Dendritic cell treated with granulocyte-macrophage colony-stimulating factor and Interleukin-4, amounts not matched to agents 40 ng/mL and 50 ng/mL, for 4 days (primary cell): ENCODE measurements around the gene EPHB3.

Experiments used
- H3K27ac Mint-ChIP-seq: one replicate; pipeline ENCODE4 v1.8.0; 2022; ENCODE audit warnings: mild to moderate bottlenecking, mixed read lengths
- H3K27me3 Mint-ChIP-seq: one replicate; pipeline ENCODE4 v1.8.0; 2022; ENCODE audit warnings: mild to moderate bottlenecking, mixed read lengths
- H3K36me3 Mint-ChIP-seq: one replicate; pipeline ENCODE4 v1.8.0; 2022; ENCODE audit warnings: low read depth, mixed read lengths
- H3K4me1 Mint-ChIP-seq: one replicate; pipeline ENCODE4 v1.8.0; 2022; ENCODE audit warnings: low read depth, mixed read lengths
- H3K4me3 Mint-ChIP-seq: one replicate; pipeline ENCODE4 v1.8.0; 2022; ENCODE audit warnings: mild to moderate bottlenecking, moderate library complexity, mixed read lengths
- H3K9me3 Mint-ChIP-seq: one replicate; pipeline ENCODE4 v1.8.0; 2022; ENCODE audit warnings: mixed read lengths
- intact Hi-C: fragments of 100-400 bp; cut with micrococcal nuclease; formaldehyde crosslinking; loops from one replicate; pipeline ENCODE4 v1.15.0; 2022

The EPHB3 gene

DNA sequence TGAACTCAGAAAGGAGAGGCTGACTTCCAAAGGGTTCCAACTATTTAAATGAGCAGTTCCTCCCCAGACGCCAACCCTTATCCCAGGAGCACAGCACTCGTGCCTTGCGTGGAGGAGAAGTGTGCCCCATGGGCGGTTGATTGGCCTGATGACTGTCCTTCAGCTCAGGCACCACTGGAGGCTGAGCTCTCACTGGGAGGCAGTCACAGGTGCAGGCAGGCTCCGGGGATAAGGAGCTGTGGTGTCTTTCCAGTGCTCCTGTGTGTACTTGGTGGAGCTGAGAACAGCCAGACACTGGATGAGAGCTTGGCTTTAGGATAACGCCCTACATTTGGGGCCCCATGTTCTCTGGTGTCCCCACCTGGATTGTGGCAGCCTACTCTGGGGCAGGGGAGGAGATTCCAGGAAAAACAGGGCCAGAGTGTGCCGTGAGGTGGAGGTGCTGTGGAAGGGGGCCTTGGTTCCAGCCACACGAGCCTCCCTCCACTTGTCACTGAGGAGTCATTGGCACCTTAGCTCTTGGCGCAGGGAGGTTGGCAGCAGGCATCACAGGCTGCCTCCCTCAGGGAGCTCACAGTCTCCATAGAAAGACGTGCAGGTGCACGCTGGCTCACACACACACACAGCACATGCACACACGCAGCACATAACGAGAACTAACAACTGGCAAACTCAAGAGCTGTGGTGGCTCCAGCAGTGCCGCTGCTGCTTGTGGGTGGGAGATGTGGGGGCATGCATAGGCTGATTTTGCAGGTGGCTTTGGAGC lies 22.7 kb upstream of the EPHB3 start:
- Mint-ChIP-seq H3K4me3 (no peak overlapping the region), H3K4me1 (peaks cover 22% of the 10 kb centered on the region)

DNA sequence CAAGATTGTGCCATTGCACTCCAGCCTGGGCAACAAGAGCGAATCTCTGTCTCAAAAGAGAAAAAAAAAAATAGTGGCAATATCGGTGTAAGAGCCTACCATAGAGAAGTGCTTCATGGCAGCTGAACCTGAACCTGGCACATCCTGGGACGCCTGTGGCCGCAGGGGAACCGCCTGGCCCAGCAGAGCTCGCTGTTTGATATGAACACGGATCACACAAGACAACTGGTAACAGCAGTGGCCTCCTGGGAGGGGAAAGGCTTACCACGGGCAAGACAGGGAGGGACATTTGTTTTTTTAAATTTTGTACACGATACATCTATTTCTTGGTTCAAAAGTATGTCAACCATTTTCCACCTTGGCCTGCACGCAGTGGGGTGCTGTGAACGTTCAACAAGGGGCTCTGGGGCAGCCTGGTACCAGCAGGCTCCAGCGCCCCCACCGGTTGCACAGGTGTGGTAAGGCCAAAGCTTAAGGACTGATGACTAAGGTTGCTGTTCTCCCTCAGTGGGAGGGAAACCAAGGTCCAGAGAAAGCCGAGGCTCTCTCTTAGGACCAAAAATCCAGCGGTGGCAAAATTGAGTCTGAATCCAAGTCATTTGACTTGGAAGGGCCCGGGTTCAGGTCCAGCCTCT lies 21.7 kb upstream of the EPHB3 start:
- H3K27me3 Mint-ChIP-seq = peaks cover 53% of the 10 kb centered on the region
- no peaks in the 10 kb centered on the region for H3K9me3 Mint-ChIP-seq
- H3K4me1 Mint-ChIP-seq = peaks cover 30% of the 10 kb centered on the region
- intact Hi-C loops = no loop called here
- no peak overlapping the region for H3K27ac Mint-ChIP-seq
- H3K36me3 Mint-ChIP-seq = no peaks in the 10 kb centered on the region
- no peak overlapping the region for H3K4me3 Mint-ChIP-seq

More for the DNA sequence above, 22.7 kb upstream of the EPHB3 start:
- H3K9me3 Mint-ChIP-seq = no peaks in the 10 kb centered on the region
- H3K27me3 Mint-ChIP-seq = peaks cover 59% of the 10 kb centered on the region
- H3K36me3 Mint-ChIP-seq = no peaks in the 10 kb centered on the region
- intact Hi-C loops = no loop called here
- no peak overlapping the region for H3K27ac Mint-ChIP-seq

DNA sequence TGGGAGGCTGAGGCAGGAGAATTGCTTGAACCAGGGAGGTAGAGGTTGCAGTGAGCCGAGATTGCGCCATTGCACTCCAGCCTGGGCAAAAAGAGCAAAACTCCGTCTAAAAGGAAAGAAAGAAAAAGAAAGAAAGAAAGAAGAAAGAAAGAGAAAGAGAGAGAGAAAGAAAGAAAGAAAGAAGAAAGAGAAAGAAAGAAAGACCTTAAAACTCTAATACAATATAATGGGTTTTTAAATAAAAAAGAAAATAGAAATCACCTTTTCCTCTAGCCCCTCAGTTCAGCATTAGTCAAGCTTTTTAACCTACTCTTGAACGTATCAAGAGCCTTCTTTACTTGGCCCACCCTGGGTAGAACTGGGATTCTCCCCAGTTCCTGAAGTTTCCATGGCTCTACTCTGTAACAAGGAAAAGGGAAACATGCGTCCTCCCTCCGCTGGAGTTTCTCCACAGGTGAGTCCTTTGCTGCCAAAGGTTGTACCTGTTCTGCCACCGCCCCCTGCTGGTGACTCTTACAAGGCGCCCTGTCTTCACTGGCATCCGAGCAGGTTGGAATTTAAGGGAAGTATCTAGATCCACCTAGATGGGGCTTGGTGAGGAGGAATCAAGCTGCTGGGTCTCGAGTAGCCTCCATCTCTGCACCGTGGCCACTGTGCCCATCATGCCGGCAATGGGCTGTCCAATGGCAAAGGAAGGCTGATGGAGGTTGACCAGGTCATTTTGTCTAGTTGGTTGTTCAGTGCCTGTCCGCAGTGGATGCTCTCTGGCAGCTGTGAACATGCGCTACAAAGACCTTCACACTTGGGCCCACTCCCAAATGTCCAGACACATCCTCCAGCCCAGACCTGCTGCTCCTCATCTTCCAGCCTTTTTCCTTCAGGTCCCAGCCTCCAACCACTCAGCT lies 20.6 kb upstream of the EPHB3 start:
- intact Hi-C loops = no loop called here
- H3K36me3 Mint-ChIP-seq = no peaks in the 10 kb centered on the region
- H3K27me3 Mint-ChIP-seq = peaks cover 53% of the 10 kb centered on the region
- no peaks in the 10 kb centered on the region for H3K9me3 Mint-ChIP-seq
- H3K4me1 Mint-ChIP-seq = peaks cover 41% of the 10 kb centered on the region
- H3K4me3 Mint-ChIP-seq = no peak overlapping the region
- no peak overlapping the region for H3K27ac Mint-ChIP-seq

DNA sequence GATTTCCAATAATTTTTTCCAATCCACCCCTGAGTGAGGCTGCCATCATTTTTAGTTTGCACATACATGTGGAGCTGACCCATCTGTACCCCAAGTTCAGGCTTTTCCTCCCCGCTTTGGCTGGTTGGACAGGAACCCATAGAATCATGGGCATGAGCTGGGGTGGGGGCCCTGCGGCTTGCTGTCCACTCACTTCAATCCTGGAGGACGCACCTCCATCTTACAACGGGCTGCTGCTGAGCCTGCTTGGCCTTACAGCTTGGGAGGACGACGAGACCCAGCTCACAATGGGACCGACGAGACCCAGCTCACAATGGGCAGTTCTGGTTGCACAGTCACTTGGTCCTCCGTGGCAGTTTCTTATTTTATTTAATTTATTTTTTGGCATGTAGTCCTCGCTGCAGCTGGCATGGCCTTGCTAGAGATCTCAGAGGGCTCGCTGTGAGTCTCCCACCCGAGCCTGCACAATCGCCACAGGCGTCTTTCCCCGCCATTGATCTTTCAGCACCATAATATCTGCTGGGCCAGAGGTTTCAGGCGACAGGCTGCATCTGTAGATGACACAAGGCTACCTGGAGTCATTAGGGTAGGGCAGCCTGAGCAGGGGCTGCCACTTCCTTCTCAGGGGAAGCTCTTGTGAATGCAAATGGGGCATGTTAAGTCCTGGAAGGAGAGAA lies 19.6 kb upstream of the EPHB3 start:
- H3K27ac Mint-ChIP-seq = no peak overlapping the region
- H3K36me3 Mint-ChIP-seq = no peaks in the 10 kb centered on the region
- no peak overlapping the region for H3K4me3 Mint-ChIP-seq
- intact Hi-C loops = no loop called here
- H3K27me3 Mint-ChIP-seq = peaks cover 53% of the 10 kb centered on the region
- no peaks in the 10 kb centered on the region for H3K9me3 Mint-ChIP-seq
- H3K4me1 Mint-ChIP-seq = peaks cover 51% of the 10 kb centered on the region

DNA sequence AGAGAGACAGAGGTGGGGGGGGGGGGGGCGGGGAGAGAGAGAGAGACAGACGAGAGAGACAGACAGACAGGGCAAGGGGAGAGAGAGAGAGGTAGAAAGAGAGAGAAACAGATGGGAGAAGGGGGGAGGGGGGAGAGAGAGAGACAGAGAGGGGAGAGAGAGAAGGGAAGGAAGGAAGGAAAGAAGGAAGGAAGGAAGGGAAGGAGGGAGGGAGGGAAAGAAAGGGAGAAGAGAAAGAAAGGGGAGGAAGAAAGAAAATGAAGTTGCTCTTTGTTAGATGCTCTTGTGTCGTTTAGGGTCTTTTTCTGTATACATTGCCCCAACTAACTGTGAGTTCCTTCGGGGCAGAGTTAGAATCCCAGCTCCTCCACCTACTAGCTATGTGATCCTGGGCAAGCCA lies 19.0 kb upstream of the EPHB3 start:
- intact Hi-C loops = no loop called here
- Mint-ChIP-seq H3K27me3 (peaks cover 53% of the 10 kb centered on the region), H3K4me3 (no peak overlapping the region), H3K9me3 (no peaks in the 10 kb centered on the region), H3K36me3 (no peaks in the 10 kb centered on the region), H3K27ac (no peak overlapping the region), H3K4me1 (peaks cover 52% of the 10 kb centered on the region)

DNA sequence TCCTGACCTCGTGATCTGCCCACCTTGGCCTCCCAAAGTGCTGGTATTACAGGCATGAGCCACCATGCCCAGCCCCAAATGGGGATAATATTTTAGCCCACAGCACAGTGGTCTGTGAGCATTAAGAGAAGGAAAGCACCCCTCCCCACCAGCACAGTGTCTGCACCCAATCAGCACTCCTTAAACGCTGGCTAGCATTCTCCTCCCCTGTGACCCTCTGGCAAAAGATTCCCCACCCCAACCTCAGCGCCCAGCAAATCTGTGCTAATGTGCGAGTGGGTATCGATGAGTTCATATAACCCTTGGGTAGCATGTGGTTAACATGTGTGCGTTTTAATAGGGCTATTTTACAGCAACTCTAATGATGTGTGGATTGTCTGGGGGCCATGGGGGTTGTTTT lies 18.3 kb upstream of the EPHB3 start:
- intact Hi-C loops = no loop called here
- H3K4me1 Mint-ChIP-seq = peaks cover 54% of the 10 kb centered on the region
- peaks cover 50% of the 10 kb centered on the region for H3K27me3 Mint-ChIP-seq
- no peaks in the 10 kb centered on the region for H3K36me3 Mint-ChIP-seq
- no peak overlapping the region for H3K27ac Mint-ChIP-seq
- no peaks in the 10 kb centered on the region for H3K9me3 Mint-ChIP-seq
- no peak overlapping the region for H3K4me3 Mint-ChIP-seq

DNA sequence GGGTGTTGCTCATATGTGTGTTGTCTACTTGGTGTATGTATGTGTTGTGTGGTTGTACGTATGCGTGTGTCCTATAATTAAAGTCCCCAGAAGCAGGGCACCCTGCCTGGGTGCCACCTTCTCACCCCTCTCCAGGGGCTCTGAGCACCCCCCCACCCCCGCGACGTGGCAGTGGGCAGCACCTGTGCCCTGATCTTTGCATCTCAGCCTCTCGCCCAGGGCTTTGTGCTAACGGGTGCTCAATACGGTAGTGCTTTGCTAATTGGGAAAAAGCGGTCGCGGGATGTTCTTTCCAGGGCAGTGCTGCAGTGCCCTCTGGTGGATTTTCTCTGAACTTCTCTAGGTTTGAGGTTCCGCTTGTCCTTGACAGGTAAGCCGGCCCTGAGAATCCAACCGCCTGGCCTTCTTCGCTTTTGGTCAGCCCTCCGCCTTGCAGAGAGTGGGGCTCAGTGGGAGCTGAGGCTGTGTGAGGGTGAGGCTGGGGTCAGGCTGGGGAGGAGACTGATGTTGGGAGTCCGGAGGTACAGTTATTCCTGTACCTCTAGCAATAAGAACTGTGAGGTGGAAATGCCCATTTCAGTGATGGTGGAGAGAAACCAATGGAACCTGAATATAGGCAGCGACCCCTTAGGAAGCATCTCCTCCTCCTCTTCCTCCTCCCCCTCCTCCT lies 17.6 kb upstream of the EPHB3 start:
- Mint-ChIP-seq H3K27ac (peak overlapping the region; percentile 25), H3K27me3 (peaks cover 42% of the 10 kb centered on the region), H3K9me3 (no peaks in the 10 kb centered on the region), H3K4me1 (peaks cover 55% of the 10 kb centered on the region), H3K36me3 (no peaks in the 10 kb centered on the region), H3K4me3 (no peak overlapping the region)
- intact Hi-C loops = loop anchor here (1.0 kb wide), 4 partner anchors 19 to 173 kb away; no protein-coding TSS in a partner anchor

DNA sequence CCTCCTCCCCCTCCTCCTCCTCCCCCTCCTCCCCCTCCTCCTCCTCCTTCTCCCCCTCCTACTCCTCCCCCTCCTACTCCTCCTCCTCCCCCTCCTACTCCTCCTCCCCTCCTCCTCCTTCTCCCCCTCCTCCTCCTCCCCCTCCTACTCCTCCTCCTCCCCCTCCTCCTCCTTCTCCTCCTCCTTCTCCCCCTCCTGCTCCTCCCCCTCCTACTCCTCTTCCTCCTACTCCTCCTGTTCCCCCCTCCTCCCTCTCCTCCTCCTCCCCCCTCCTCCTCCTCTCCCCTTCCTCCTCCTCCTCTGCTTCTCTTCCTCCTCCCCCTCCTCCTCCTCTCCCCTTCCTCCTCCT lies 17.1 kb upstream of the EPHB3 start:
- intact Hi-C loops = loop anchor here (1.0 kb wide), 4 partner anchors 19 to 173 kb away; no protein-coding TSS in a partner anchor
- Mint-ChIP-seq H3K9me3 (no peaks in the 10 kb centered on the region), H3K4me3 (no peak overlapping the region), H3K27me3 (peaks cover 39% of the 10 kb centered on the region), H3K36me3 (no peaks in the 10 kb centered on the region), H3K4me1 (peaks cover 55% of the 10 kb centered on the region), H3K27ac (no peak overlapping the region)

DNA sequence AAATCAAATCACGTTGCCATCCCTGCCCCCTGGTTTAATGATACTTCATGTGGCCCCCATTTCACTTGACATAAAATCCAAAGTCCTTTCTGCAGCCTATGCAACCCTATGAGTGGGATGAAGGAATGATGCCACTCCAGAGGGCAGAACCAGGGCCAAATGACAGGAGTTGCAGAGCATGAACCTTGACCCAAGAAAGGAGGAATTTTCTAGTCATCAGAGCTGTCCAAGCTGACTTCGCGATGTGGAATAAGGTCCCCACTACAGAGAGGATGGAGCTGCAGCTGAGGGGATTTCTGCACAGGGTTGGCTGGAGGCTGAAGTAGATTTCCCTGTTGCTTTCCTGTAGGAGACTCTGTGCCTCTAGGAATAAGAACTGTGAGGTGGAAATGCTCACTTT lies 15.8 kb upstream of the EPHB3 start:
- no peaks in the 10 kb centered on the region for H3K9me3 Mint-ChIP-seq
- H3K36me3 Mint-ChIP-seq = no peaks in the 10 kb centered on the region
- H3K4me1 Mint-ChIP-seq = peaks cover 55% of the 10 kb centered on the region
- H3K27ac Mint-ChIP-seq = peak overlapping the region; percentile 56
- intact Hi-C loops = no loop called here
- H3K27me3 Mint-ChIP-seq = peaks cover 36% of the 10 kb centered on the region
- no peak overlapping the region for H3K4me3 Mint-ChIP-seq

DNA sequence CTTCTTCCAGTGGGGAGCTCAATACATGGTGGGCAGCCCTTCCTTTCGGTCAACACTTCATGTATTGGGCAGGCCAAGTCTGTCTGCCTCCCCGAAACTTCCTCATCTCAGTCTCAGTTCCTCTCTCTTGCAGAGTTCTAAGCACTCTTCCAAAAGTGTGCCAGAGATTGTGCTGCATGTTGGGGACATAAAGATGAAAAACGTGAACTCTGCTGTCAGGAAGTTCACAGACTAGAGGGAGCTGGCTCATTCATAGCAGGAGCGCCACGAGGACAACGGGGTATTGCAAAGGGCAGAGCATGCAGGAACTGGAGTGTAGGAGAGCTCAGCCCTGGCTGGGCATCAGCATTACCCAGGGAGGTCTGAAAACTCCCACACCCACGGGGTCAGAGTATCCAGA lies 15.3 kb upstream of the EPHB3 start:
- no peaks in the 10 kb centered on the region for H3K9me3 Mint-ChIP-seq
- peak overlapping the region; percentile 37 for H3K4me3 Mint-ChIP-seq
- H3K27ac Mint-ChIP-seq = peak overlapping the region; percentile 56
- peaks cover 37% of the 10 kb centered on the region for H3K27me3 Mint-ChIP-seq
- H3K4me1 Mint-ChIP-seq = peaks cover 53% of the 10 kb centered on the region
- no peaks in the 10 kb centered on the region for H3K36me3 Mint-ChIP-seq
- intact Hi-C loops = no loop called here

DNA sequence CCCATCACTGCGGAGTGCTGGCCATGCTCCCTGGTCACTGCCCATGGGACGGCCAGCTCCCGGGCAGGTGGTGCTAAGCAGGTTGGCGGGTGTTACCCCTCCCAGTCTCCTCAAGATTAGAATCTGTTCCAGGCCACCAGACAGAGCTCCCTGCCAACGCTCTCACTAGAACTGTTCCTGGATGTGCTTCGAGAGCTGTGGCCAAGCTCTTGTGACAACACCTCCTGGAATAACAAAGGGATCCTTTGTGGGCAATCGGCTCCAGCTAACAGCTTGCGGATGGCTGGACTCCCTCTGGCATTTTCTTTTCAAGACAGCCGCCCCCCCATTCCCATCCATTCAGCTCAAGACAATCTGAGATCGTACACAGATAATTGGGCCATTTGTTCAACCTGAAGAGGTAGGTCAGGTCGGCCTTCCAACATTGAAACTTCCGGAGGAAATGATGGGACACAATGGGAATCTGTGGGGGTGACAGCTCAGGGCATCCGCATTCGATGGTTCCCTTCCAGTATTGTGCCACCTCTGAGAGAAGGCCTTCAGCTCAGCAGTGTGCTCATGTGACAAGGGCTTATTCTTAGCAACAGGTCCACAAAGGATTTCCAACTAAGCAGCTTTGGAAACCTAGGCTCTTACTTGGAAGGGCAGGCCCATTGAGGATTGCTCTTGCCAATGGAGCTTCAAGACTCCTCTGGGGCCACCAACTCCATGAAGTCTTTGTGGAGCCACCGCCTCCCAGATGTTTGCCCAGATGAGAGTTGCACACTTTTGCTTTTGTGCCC lies 11.6 kb upstream of the EPHB3 start:
- Mint-ChIP-seq H3K4me3 (no peak overlapping the region), H3K4me1 (peaks cover 37% of the 10 kb centered on the region), H3K36me3 (no peaks in the 10 kb centered on the region), H3K9me3 (no peaks in the 10 kb centered on the region), H3K27me3 (peaks cover 31% of the 10 kb centered on the region), H3K27ac (no peak overlapping the region)
- intact Hi-C loops = no loop called here

DNA sequence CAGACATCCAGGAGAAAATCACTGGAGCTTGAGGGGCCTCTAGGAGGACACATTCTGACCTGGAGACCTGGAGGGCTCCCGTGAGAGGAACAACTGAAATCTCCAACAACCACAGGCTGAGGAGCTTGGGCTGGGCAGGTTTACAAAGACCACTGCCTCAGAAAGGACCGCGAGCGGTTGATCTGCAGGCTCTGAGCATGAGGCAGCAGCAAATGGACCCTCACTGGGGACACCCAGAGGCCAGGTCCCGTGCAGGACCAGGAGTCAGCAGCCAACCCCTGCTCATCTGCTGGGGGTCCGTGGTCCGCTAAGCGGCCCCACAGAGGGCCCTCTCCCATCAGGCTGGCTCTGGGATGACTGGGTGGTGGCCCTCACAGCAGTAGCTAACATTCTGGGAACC lies 10.5 kb upstream of the EPHB3 start:
- Mint-ChIP-seq H3K4me1 (peaks cover 29% of the 10 kb centered on the region), H3K36me3 (no peaks in the 10 kb centered on the region), H3K9me3 (no peaks in the 10 kb centered on the region), H3K27me3 (peaks cover 33% of the 10 kb centered on the region), H3K27ac (no peak overlapping the region), H3K4me3 (no peak overlapping the region)
- intact Hi-C loops = no loop called here
